ENCODE results near the gene ARMC5.
A peak's percentile ranks its signal among the peaks of the same experiment; 100 is the strongest.

ARMC5 gene

DNA sequence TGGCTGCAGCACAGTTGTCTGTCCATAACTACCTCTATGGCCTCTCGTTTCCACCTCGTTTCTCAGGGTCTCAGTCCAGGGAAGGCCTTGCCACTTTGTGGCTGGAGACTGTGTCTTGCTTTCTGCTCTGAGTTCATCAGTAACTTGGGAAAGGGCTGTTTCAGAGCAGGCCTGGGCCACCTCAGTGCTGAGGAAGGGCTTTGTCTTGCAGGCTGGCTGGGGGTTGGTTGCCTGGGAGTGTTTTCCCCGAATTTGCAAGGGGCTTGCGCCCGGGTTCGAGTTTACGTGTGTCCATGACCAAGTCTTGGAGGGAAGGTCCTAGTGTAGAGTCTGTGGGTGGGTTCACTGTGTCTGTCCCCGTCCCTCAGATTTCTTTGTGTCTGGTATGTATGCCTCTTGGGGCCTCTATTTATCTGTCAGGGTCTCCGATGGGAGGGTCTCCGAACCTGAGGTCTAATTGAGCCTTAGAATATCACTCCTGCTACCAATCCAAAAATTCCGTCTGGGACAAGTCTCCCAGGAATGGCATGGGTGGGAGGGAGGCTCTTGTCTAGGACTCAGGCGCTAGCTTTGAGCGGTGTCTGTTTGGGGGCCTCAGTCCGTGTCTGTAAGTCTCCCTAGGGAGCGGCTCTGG is 12.1 kb downstream of the ARMC5 start:
- Histone ChIP-seq H3K4me3 (ENCODE audit: low read depth in 1 of 2, low read length in 2 of 2) (peak overlapping the region; percentile 54 to 60), H3K9me3 (ENCODE audit: control insufficient read depth in 1 of 2, low read length in 2 of 2) (no peaks in the 10 kb centered on the region), H3K4me1 (ENCODE audit: control insufficient read depth in 1 of 2, insufficient read depth in 2 of 2, low read length in 2 of 2) (peaks cover 4 to 33% of the 10 kb centered on the region in 2 donors), H3K27me3 (ENCODE audit: control insufficient read depth in 1 of 2, insufficient read depth in 2 of 2, low read length in 2 of 2) (peaks cover 0 to 5% of the 10 kb centered on the region in 2 donors), H3K9ac (ENCODE audit: low read depth in 1 of 2, low read length in 2 of 2) (peak overlapping the region; percentile 52 to 57), H3K27ac (ENCODE audit: low read depth, low read length) (peak overlapping the region; percentile 74), H3K36me3 (ENCODE audit: control insufficient read depth in 1 of 2, insufficient read depth in 2 of 2, low read length in 2 of 2) (peaks cover 0 to 15% of the 10 kb centered on the region in 2 donors)

DNA sequence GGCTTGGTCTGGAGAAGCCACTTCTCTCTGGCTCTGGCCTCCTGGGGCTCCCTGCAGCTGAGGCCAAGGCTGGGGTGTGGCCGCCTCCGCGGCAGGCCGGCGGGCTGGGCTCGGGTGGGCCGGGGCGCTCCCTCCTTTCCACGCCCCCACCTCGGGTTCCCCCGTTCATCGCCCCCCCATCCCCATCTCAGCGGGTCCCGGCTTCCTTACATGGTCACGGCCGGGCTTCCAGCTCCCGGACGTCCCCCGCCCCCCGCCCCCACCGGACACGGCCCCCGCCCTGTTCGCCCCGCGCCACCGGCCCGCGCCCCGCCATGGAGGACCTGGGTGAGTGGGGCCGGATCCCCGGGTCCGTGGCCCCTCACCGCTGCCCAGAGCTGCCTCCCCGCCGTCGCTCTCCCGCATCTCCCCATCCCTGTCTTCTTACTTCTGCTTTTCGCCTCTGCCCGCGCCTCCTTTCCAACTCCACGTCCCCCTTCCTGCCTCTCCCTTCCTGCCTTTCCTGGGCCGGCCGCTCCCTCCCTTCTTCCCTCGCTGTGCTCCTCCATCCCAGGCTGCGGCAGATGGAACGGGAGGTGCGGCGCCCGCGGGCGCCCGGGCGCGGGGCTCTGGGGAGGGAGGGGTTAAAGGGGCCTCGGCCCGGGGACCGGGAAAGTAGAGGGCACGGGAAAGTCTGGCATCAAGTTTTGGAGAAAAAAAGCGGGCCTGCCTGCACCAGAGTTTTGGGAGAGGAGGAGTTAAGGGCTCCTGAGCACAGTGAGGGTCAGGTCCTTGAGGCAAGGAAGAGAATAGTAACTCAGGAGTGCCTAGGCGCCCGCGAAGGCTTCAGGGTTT is 12.8 kb downstream of the ARMC5 start, which contains the start of gene TGFB1I1:
TSS of gene TGFB1I1 (plus strand) at position 278 of the 834 bp plus-strand sequence. CDS start at position 315, 37 bp downstream.
- Histone ChIP-seq H3K9me3 (ENCODE audit: control insufficient read depth in 1 of 2, low read length in 2 of 2) (no peaks in the 10 kb centered on the region), H3K4me3 (ENCODE audit: low read depth in 1 of 2, low read length in 2 of 2) (peak within 1 kb of the TSS; percentile 54 to 71), H3K27me3 (ENCODE audit: control insufficient read depth in 1 of 2, insufficient read depth in 2 of 2, low read length in 2 of 2) (peaks cover 0 to 5% of the 10 kb centered on the region in 2 donors), H3K27ac (ENCODE audit: low read depth, low read length) (peak within 1 kb of the TSS; percentile 74), H3K4me1 (ENCODE audit: control insufficient read depth in 1 of 2, insufficient read depth in 2 of 2, low read length in 2 of 2) (peaks cover 4 to 34% of the 10 kb centered on the region in 2 donors), H3K9ac (ENCODE audit: low read depth in 1 of 2, low read length in 2 of 2) (peak within 1 kb of the TSS; percentile 57 to 60), H3K36me3 (ENCODE audit: control insufficient read depth in 1 of 2, insufficient read depth in 2 of 2, low read length in 2 of 2) (peaks cover 0 to 7% of the 10 kb centered on the region in 2 donors)

DNA sequence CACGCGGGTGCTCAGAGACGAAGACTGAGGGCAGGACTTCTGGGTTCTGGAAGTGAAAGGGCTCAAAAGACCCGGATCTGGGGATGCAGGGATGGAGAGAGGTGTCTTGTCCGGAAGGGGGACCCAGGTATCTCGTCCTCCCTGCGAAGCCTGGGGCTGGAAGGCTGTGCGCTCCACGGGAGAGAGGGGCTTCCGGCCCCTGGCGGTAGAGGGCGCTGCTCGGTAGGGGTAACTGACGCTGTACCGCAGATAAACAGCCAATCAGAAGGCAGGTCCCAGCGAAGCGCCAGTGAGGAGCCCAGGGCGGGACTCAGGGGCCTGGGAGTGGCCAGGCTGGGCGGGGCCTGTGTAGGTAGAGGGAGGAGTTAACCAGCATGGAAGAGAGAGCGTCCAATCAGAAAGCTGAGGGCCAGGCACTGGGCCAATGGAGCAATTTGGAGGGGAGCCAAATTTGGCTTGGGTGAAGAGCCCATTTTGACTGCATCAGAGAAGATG is 13.5 kb downstream of the ARMC5 start:
- Histone ChIP-seq H3K27me3 (ENCODE audit: control insufficient read depth in 1 of 2, insufficient read depth in 2 of 2, low read length in 2 of 2) (peaks cover 0 to 5% of the 10 kb centered on the region in 2 donors), H3K9me3 (ENCODE audit: control insufficient read depth in 1 of 2, low read length in 2 of 2) (no peaks in the 10 kb centered on the region)

DNA sequence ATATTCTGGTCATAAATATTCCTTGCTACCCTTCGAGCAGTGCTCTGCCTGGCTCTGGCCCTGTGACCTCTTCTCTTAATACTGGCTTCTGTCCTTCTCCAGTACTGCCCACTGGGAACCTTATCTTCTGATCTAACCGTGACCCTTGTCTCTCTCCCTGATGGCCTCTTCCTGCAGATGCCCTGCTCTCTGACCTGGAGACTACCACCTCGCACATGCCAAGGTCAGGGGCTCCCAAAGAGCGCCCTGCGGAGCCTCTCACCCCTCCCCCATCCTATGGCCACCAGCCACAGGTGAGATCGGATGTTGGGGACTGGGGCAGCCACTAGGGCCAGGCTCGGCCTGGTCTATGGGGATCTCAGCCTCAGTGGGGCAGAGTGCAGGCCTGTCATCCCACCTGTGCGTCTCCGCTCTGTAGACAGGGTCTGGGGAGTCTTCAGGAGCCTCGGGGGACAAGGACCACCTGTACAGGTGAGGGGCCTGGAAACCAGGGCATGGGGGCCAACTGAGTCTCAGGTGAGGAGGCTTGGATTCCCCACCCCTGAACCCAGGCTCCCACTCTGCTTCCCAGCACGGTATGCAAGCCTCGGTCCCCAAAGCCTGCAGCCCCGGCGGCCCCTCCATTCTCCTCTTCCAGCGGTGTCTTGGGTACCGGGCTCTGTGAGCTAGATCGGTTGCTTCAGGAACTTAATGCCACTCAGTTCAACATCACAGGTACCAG is 14.1 kb downstream of the ARMC5 start:
- H3K9me3 ChIP-seq (ENCODE audit: control insufficient read depth in 1 of 2, low read length in 2 of 2): no peaks in the 10 kb centered on the region
- peaks cover 9 to 43% of the 10 kb centered on the region in 2 donors for H3K4me1 ChIP-seq (ENCODE audit: control insufficient read depth in 1 of 2, insufficient read depth in 2 of 2, low read length in 2 of 2)
- H3K4me3 ChIP-seq (ENCODE audit: low read depth in 1 of 2, low read length in 2 of 2): no peak overlapping the region
- H3K9ac ChIP-seq (ENCODE audit: low read depth in 1 of 2, low read length in 2 of 2): no peak overlapping the region
- peaks cover 0 to 6% of the 10 kb centered on the region in 2 donors for H3K36me3 ChIP-seq (ENCODE audit: control insufficient read depth in 1 of 2, insufficient read depth in 2 of 2, low read length in 2 of 2)
- peaks cover 0 to 5% of the 10 kb centered on the region in 2 donors for H3K27me3 ChIP-seq (ENCODE audit: control insufficient read depth in 1 of 2, insufficient read depth in 2 of 2, low read length in 2 of 2)
- no peak overlapping the region for H3K27ac ChIP-seq (ENCODE audit: low read depth, low read length)

More for the DNA sequence above, 13.5 kb downstream of the ARMC5 start:
- Histone ChIP-seq H3K36me3 (ENCODE audit: control insufficient read depth in 1 of 2, insufficient read depth in 2 of 2, low read length in 2 of 2) (peaks cover 0 to 6% of the 10 kb centered on the region in 2 donors), H3K4me1 (ENCODE audit: control insufficient read depth in 1 of 2, insufficient read depth in 2 of 2, low read length in 2 of 2) (peaks cover 5 to 40% of the 10 kb centered on the region in 2 donors), H3K27ac (ENCODE audit: low read depth, low read length) (peak overlapping the region; percentile 52), H3K4me3 (ENCODE audit: low read depth in 1 of 2, low read length in 2 of 2) (peak overlapping the region; percentile 54 to 71), H3K9ac (ENCODE audit: low read depth in 1 of 2, low read length in 2 of 2) (peak overlapping the region in 1 of 2 donors; percentile 60)

DNA sequence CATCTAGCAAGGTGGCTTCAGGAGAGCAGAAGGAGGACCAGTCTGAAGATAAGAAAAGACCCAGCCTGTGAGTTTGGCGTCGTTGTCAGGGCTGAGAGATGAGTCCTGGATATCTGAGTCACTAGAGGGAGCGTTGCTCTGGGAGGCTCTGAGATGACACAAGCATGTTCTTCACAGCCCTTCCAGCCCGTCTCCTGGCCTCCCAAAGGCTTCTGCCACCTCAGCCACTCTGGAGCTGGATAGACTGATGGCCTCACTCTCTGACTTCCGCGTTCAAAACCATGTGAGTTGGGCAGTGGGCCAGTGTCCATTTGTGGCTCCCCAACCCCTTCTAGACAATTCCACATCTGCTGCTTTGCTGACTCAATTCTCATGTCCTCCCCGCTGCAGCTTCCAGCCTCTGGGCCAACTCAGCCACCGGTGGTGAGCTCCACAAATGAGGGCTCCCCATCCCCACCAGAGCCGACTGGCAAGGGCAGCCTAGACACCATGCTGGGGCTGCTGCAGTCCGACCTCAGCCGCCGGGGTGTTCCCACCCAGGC is 14.9 kb downstream of the ARMC5 start:
- Histone ChIP-seq H3K4me1 (ENCODE audit: control insufficient read depth in 1 of 2, insufficient read depth in 2 of 2, low read length in 2 of 2) (peaks cover 9 to 49% of the 10 kb centered on the region in 2 donors), H3K36me3 (ENCODE audit: control insufficient read depth in 1 of 2, insufficient read depth in 2 of 2, low read length in 2 of 2) (peaks cover 0 to 6% of the 10 kb centered on the region in 2 donors), H3K27ac (ENCODE audit: low read depth, low read length) (no peak overlapping the region), H3K9ac (ENCODE audit: low read depth in 1 of 2, low read length in 2 of 2) (no peak overlapping the region), H3K9me3 (ENCODE audit: control insufficient read depth in 1 of 2, low read length in 2 of 2) (no peaks in the 10 kb centered on the region), H3K27me3 (ENCODE audit: control insufficient read depth in 1 of 2, insufficient read depth in 2 of 2, low read length in 2 of 2) (peaks cover 0 to 5% of the 10 kb centered on the region in 2 donors), H3K4me3 (ENCODE audit: low read depth in 1 of 2, low read length in 2 of 2) (no peak overlapping the region)

DNA sequence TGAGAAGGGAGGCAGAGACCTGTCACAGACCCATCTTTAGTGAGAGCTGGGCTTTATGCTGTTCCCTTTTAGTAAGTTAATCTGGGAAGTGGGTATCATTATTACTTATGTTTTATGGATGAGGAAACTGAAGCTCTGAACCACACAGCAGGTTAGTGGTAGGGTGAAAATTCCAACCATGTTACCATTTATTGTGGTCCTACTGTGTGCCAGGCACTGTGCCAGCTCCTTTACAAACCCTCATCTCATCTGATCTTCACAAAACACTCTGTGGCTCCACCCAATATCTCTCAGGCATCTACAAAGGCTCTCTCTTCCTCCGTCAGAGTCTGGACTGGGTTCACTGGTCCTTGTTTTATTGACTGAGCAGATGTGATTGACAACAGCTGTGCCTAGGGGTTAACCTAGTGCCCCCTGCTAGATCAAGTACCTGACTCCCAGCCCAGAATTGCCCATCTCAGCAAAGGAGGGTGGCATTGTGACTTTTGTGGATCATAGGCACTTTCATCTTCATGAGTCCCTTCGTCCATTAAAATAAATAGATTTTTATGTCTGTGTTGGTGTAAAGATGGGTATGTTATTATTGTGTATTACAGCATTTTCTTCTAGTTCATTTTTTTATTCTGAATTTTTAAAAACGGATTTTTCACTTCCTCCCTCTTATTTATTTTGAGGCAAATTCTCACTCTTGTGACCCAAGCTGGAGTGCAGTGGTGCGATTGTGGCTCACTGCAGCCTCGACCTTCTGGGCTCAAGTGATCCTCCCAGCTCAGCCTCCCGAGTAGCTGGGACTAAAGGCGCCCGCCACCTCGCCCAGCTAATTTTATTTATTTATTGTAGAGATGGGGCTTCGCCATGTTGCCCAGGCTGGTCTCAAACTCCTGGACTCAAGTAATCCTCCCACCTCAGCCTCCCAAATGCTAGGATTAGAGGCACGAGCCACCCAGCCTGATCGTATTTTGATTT is 15.8 kb downstream of the ARMC5 start:
- H3K4me3 ChIP-seq (ENCODE audit: low read depth in 1 of 2, low read length in 2 of 2): no peak overlapping the region
- H3K27me3 ChIP-seq (ENCODE audit: control insufficient read depth in 1 of 2, insufficient read depth in 2 of 2, low read length in 2 of 2): peaks cover 0 to 5% of the 10 kb centered on the region in 2 donors
- H3K27ac ChIP-seq (ENCODE audit: low read depth, low read length): no peak overlapping the region
- peaks cover 14 to 56% of the 10 kb centered on the region in 2 donors for H3K4me1 ChIP-seq (ENCODE audit: control insufficient read depth in 1 of 2, insufficient read depth in 2 of 2, low read length in 2 of 2)
- H3K9me3 ChIP-seq (ENCODE audit: control insufficient read depth in 1 of 2, low read length in 2 of 2): no peaks in the 10 kb centered on the region
- peaks cover 0 to 6% of the 10 kb centered on the region in 2 donors for H3K36me3 ChIP-seq (ENCODE audit: control insufficient read depth in 1 of 2, insufficient read depth in 2 of 2, low read length in 2 of 2)
- H3K9ac ChIP-seq (ENCODE audit: low read depth in 1 of 2, low read length in 2 of 2): no peak overlapping the region

DNA sequence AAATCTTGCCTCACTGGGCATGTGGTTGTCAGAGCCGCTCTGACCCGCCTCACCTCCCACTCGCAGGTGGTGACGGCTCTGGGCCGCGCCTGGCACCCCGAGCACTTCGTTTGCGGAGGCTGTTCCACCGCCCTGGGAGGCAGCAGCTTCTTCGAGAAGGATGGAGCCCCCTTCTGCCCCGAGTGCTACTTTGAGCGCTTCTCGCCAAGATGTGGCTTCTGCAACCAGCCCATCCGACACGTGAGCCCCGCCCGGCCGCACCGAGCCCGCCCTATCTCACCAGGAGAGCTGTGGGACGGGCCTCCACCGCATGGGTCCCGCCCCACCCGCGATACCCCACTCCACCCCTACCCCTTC is 16.6 kb downstream of the ARMC5 start:
- H3K4me3 ChIP-seq (ENCODE audit: low read depth in 1 of 2, low read length in 2 of 2): peak overlapping the region; percentile 69 to 72
- H3K9me3 ChIP-seq (ENCODE audit: control insufficient read depth in 1 of 2, low read length in 2 of 2): no peaks in the 10 kb centered on the region
- H3K4me1 ChIP-seq (ENCODE audit: control insufficient read depth in 1 of 2, insufficient read depth in 2 of 2, low read length in 2 of 2): peaks cover 18 to 62% of the 10 kb centered on the region in 2 donors
- H3K27ac ChIP-seq (ENCODE audit: low read depth, low read length): no peak overlapping the region
- H3K27me3 ChIP-seq (ENCODE audit: control insufficient read depth in 1 of 2, insufficient read depth in 2 of 2, low read length in 2 of 2): peaks cover 0 to 5% of the 10 kb centered on the region in 2 donors
- peaks cover 0 to 6% of the 10 kb centered on the region in 2 donors for H3K36me3 ChIP-seq (ENCODE audit: control insufficient read depth in 1 of 2, insufficient read depth in 2 of 2, low read length in 2 of 2)
- H3K9ac ChIP-seq (ENCODE audit: low read depth in 1 of 2, low read length in 2 of 2): peak overlapping the region in 1 of 2 donors; percentile 65

DNA sequence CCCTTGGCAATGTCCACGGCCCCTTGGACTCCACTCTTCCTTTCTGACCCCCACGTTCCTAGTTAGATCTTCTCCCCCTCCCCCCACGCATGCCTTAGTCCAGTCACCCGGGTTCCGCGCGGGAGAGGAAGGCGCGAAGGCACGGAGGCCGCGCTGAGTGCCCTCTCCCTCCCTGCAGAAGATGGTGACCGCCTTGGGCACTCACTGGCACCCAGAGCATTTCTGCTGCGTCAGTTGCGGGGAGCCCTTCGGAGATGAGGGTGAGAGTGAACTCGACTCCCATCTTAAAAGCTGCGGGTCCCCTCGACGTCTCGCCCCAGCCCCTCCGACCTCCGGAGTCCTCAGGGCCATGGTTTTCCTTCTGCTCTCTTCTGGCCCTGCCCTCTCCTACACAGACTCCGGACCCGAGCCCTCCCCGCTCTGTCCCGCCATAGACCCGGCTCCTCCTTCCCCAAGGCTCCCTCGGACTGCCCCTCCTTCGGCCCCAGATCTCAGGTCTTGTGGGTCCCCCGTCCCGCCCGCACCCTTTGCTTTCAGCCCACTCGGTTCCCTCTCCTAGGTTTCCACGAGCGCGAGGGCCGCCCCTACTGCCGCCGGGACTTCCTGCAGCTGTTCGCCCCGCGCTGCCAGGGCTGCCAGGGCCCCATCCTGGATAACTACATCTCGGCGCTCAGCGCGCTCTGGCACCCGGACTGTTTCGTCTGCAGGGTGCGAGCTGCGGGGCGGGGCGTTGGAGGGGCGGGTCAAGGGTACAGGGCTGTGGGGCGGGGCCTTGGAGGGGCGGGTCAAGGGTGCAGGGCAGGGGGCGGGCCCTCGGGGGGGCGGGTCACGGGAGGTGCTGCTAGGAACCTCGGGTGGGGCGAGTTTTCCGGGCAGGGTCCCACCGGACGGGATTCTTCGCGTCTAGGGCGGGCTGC is 17.3 kb downstream of the ARMC5 start:
- Histone ChIP-seq H3K36me3 (ENCODE audit: control insufficient read depth in 1 of 2, insufficient read depth in 2 of 2, low read length in 2 of 2) (peaks cover 0 to 6% of the 10 kb centered on the region in 2 donors), H3K4me1 (ENCODE audit: control insufficient read depth in 1 of 2, insufficient read depth in 2 of 2, low read length in 2 of 2) (peaks cover 19 to 59% of the 10 kb centered on the region in 2 donors), H3K9me3 (ENCODE audit: control insufficient read depth in 1 of 2, low read length in 2 of 2) (no peaks in the 10 kb centered on the region), H3K27me3 (ENCODE audit: control insufficient read depth in 1 of 2, insufficient read depth in 2 of 2, low read length in 2 of 2) (peaks cover 0 to under 1% of the 10 kb centered on the region in 2 donors), H3K27ac (ENCODE audit: low read depth, low read length) (peak overlapping the region; percentile 94), H3K4me3 (ENCODE audit: low read depth in 1 of 2, low read length in 2 of 2) (peak overlapping the region; percentile 72 to 78), H3K9ac (ENCODE audit: low read depth in 1 of 2, low read length in 2 of 2) (peak overlapping the region; percentile 64 to 73)

Measured in duodenal mucosa (tissue), 2 donors.